ENCODE results near the gene P2RY6. TPM values are rescaled to one million over a fixed set of nuclear protein-coding genes. Genes with fewer than 3 reads are reported as not detected.

The P2RY6 gene
- total RNA-seq, 1 experiment from 2014 or later, result 34.7 TPM

DNA sequence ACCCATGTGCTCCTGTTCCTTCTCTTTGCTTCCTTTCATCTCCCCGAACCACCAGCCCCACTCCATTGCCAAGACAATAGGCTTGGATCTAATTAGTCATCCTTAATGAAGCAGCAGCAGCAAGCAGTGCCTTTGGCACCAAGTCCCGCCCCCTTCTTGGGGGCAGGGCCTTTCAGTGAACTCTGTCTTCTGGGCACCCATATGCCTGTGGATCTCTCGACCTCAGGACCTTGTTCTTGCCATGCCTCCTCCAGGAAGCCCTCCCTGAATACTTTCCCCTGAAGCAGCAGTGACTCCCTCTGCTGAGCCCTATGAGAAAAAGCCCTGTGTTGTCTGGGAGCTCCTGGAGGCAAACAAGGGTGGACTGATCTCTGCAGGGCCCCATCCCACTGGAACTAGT, 68.0 kb downstream of the P2RY6 start:
- Histone ChIP-seq H3K4me3 (no peak overlapping the region), H3K27me3 (ENCODE audit: insufficient read depth, low read depth) (no peaks in the 10 kb centered on the region), H3K79me2 (ENCODE audit: low read depth) (no peaks in the 10 kb centered on the region), H3K4me1 (replicated peaks; ENCODE audit: insufficient read depth) (peaks cover 2% of the 10 kb centered on the region), H3K9me2 (ENCODE audit: insufficient read depth) (no peaks in the 10 kb centered on the region), H4K20me1 (ENCODE audit: insufficient read depth) (no peaks in the 10 kb centered on the region; the same call in none of the 2 replicates), H3K4me2 (no peak overlapping the region), H3F3A (ENCODE audit: insufficient read depth, low read depth) (no peaks in the 10 kb centered on the region; the same call in 1 of the 2 replicates), H3K27ac (no peak overlapping the region), H3K36me3 (ENCODE audit: low read depth) (no peaks in the 10 kb centered on the region), H2AFZ (no peak overlapping the region), H3K9me3 (ENCODE audit: insufficient read depth, low read depth) (no peaks in the 10 kb centered on the region)
- intact Hi-C loops (cut with micrococcal nuclease; ENCODE audit: unreplicated experiment), result no loop called here
- BruUV-seq (replicated peaks), result no TSS peak
- TF ChIP-seq, protein P1, sequence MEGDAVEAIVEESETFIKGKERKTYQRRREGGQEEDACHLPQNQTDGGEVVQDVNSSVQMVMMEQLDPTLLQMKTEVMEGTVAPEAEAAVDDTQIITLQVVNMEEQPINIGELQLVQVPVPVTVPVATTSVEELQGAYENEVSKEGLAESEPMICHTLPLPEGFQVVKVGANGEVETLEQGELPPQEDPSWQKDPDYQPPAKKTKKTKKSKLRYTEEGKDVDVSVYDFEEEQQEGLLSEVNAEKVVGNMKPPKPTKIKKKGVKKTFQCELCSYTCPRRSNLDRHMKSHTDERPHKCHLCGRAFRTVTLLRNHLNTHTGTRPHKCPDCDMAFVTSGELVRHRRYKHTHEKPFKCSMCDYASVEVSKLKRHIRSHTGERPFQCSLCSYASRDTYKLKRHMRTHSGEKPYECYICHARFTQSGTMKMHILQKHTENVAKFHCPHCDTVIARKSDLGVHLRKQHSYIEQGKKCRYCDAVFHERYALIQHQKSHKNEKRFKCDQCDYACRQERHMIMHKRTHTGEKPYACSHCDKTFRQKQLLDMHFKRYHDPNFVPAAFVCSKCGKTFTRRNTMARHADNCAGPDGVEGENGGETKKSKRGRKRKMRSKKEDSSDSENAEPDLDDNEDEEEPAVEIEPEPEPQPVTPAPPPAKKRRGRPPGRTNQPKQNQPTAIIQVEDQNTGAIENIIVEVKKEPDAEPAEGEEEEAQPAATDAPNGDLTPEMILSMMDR (conservative IDR thresholded peaks at IDR 0.05), result no peak
- no peak for TF ChIP-seq EZH2 (IDR thresholded peaks at IDR 0.05; ENCODE audit: low read depth)
- CTCF ChIA-PET, result no interaction called here
- DNase-seq, result no peak
- POLR2A ChIA-PET (ENCODE audit: unreplicated experiment), result interaction anchor here (0.6 kb wide), 1 partner anchor 401 kb away, joined by 9 read pairs; no protein-coding TSS in a partner anchor

DNA sequence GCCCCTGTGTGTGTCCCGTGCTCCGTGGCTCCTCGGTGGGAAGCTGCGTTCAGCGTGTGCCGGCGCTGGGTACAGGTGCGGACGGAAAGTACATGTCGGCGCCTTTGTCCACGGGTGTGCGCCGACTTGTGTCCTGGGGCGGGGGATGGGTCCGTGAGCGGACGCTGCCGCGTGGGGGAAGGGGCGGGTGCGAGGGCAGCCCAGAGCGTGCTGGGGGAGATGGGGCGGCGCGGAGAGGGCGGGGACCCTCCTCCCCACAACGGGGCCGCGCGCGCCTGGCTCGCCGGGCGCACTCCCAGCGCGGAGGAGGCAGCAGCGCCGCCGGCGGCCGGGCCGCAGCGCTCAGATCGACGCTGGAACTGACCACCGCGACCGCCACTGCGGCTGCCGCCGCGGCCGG, 70.5 kb downstream of the P2RY6 start:
- Histone ChIP-seq H3K79me2 (ENCODE audit: low read depth) (no peaks in the 10 kb centered on the region), H3K4me2 (no peak overlapping the region), H3K27ac (no peak overlapping the region), H3K9me2 (ENCODE audit: insufficient read depth) (no peaks in the 10 kb centered on the region), H3K4me3 (no peak overlapping the region), H3F3A (ENCODE audit: insufficient read depth, low read depth) (no peaks in the 10 kb centered on the region), H2AFZ (no peak overlapping the region), H3K4me1 (replicated peaks; ENCODE audit: insufficient read depth) (no peaks in the 10 kb centered on the region), H4K20me1 (ENCODE audit: insufficient read depth) (peaks cover 6% of the 10 kb centered on the region), H3K36me3 (ENCODE audit: low read depth) (no peaks in the 10 kb centered on the region), H3K27me3 (ENCODE audit: insufficient read depth, low read depth) (no peaks in the 10 kb centered on the region), H3K9me3 (ENCODE audit: insufficient read depth, low read depth) (no peaks in the 10 kb centered on the region)
- POLR2A ChIA-PET (ENCODE audit: unreplicated experiment), result no interaction called here
- intact Hi-C loops (cut with micrococcal nuclease; ENCODE audit: unreplicated experiment), result no loop called here
- CTCF ChIA-PET, result no interaction called here
- TF ChIP-seq, protein P1 (conservative IDR thresholded peaks at IDR 0.05), result no peak
- TF ChIP-seq EZH2 (IDR thresholded peaks at IDR 0.05; ENCODE audit: low read depth), result no peak
- DNase-seq, result no peak
- no TSS peak for BruUV-seq (replicated peaks)

DNA sequence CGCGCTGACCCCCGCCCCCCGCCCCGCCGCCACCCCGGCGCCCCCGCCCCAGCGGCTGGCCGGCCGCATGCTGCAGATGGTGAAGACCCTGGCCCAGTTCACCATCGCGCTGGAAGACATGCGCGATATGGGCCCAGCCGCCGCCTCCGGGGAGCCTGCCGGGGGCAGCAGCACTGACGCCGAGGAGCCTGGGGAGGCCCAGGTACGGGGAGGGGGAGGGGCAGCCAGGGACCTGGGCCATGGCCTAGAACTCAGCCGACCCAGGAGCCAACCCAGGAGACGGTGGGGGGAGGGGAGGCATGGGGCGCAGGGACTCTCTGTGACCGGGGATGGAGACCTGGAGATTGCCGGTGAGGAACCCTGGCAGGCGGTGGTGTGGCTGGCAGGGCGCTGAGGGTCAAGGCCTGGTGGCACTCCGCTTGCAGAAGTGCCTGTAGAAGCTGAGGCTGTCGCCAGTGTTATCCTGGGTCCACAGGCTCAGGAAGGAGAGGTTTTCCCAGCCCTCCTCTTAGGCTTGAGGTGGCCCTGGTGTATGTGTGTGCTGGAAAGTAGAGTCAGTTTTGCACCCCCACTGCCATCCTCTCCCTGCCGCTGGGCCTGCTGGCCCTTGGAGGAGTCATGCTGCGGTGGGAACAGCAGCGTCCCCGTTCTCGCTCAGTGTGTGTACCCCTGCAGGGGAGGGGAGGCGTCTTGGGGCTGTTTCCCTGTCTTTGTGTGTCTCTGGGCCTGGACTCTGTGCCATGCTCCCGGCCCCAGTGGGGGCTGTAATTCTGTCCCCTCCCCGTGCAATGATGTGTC, 71.1 kb downstream of the P2RY6 start:
- no TSS peak for BruUV-seq (replicated peaks)
- TF ChIP-seq, protein P1 (conservative IDR thresholded peaks at IDR 0.05), result no peak
- no peak for TF ChIP-seq EZH2 (IDR thresholded peaks at IDR 0.05; ENCODE audit: low read depth)
- peaks cover 6% of the 10 kb centered on the region for H4K20me1 ChIP-seq (ENCODE audit: insufficient read depth)
- H3K79me2 ChIP-seq (ENCODE audit: low read depth), result no peaks in the 10 kb centered on the region
- H2AFZ ChIP-seq, result no peak overlapping the region
- no peaks in the 10 kb centered on the region for H3K9me2 ChIP-seq (ENCODE audit: insufficient read depth)
- H3F3A ChIP-seq (ENCODE audit: insufficient read depth, low read depth), result no peaks in the 10 kb centered on the region
- no peaks in the 10 kb centered on the region for H3K4me1 ChIP-seq (replicated peaks; ENCODE audit: insufficient read depth)
- no peak overlapping the region for H3K4me2 ChIP-seq
- no peak overlapping the region for H3K27ac ChIP-seq
- DNase-seq, result no peak
- intact Hi-C loops (cut with micrococcal nuclease; ENCODE audit: unreplicated experiment), result no loop called here
- CTCF ChIA-PET, result no interaction called here
- no peaks in the 10 kb centered on the region for H3K36me3 ChIP-seq (ENCODE audit: low read depth)
- H3K27me3 ChIP-seq (ENCODE audit: insufficient read depth, low read depth), result no peaks in the 10 kb centered on the region
- no peaks in the 10 kb centered on the region for H3K9me3 ChIP-seq (ENCODE audit: insufficient read depth, low read depth)
- POLR2A ChIA-PET (ENCODE audit: unreplicated experiment), result no interaction called here
- H3K4me3 ChIP-seq, result no peak overlapping the region
